Measurements from ENCODE around the gene HDLBP. TPM values are rescaled to one million over a fixed set of nuclear protein-coding genes. Genes with fewer than 3 reads are reported as not detected.

The HDLBP gene
- total RNA-seq, 4 donors from 2014 or later = 361 to 651 (median 454) TPM

GRCh38 chr2:241249654-241250053 lies 65.8 kb downstream of the HDLBP start:
- Histone ChIP-seq H3K4me1 (no peaks in the 10 kb centered on the region), H3K36me3 (peaks cover 0 to 99% (median 4%) of the 10 kb centered on the region in 3 donors), H3K9me3 (no peaks in the 10 kb centered on the region), H3K4me3 (no peak overlapping the region), H3K27ac (no peak overlapping the region), H3K27me3 (no peaks in the 10 kb centered on the region)
- TF ChIP-seq POLR2A (IDR thresholded peaks at IDR 0.05) (no peak), CTCF (IDR thresholded peaks at IDR 0.05) (no peak)
- no peak for DNase-seq

- Histone ChIP-seq H3K4me1 (no peaks in the 10 kb centered on the region), H3K27me3 (no peaks in the 10 kb centered on the region), H3K9me3 (no peaks in the 10 kb centered on the region), H3K27ac (no peak overlapping the region), H3K4me3 (no peak overlapping the region), H3K36me3 (peaks cover 0 to 99% (median 4%) of the 10 kb centered on the region in 3 donors)
- DNase-seq = no peak
- TF ChIP-seq CTCF (IDR thresholded peaks at IDR 0.05) (no peak), POLR2A (IDR thresholded peaks at IDR 0.05) (no peak)
Observed at GRCh38 chr2:241248897-241249296, 66.6 kb downstream of the HDLBP start.

GRCh38 chr2:241248289-241248688 lies 67.2 kb downstream of the HDLBP start:
- TF ChIP-seq CTCF (IDR thresholded peaks at IDR 0.05) (no peak), POLR2A (IDR thresholded peaks at IDR 0.05) (no peak)
- Histone ChIP-seq H3K27ac (no peak overlapping the region), H3K9me3 (no peaks in the 10 kb centered on the region), H3K27me3 (no peaks in the 10 kb centered on the region), H3K36me3 (peaks cover 0 to 99% (median 2%) of the 10 kb centered on the region in 3 donors), H3K4me1 (no peaks in the 10 kb centered on the region), H3K4me3 (no peak overlapping the region)
- no peak for DNase-seq

GRCh38 chr2:241244368-241244767 lies 71.1 kb downstream of the HDLBP start:
- no peak for DNase-seq
- TF ChIP-seq POLR2A (IDR thresholded peaks at IDR 0.05) (no peak), CTCF (IDR thresholded peaks at IDR 0.05) (no peak)

GRCh38 chr2:241242306-241242705 lies 73.2 kb downstream of the HDLBP start:
- Histone ChIP-seq H3K4me3 (no peak overlapping the region), H3K27me3 (no peaks in the 10 kb centered on the region), H3K4me1 (no peaks in the 10 kb centered on the region), H3K9me3 (no peaks in the 10 kb centered on the region), H3K36me3 (peaks cover 0 to 98% (median 2%) of the 10 kb centered on the region in 3 donors), H3K27ac (no peak overlapping the region)
- DNase-seq = no peak
- TF ChIP-seq CTCF (IDR thresholded peaks at IDR 0.05) (no peak), POLR2A (IDR thresholded peaks at IDR 0.05) (no peak)

More at GRCh38 chr2:241244368-241244767, 71.1 kb downstream of the HDLBP start:
- no peak overlapping the region for H3K27ac ChIP-seq
- H3K4me3 ChIP-seq = no peak overlapping the region
- no peaks in the 10 kb centered on the region for H3K4me1 ChIP-seq
- peaks cover 0 to 98% (median 2%) of the 10 kb centered on the region in 3 donors for H3K36me3 ChIP-seq
- no peaks in the 10 kb centered on the region for H3K27me3 ChIP-seq
- H3K9me3 ChIP-seq = no peaks in the 10 kb centered on the region

GRCh38 chr2:241241669-241242068 lies 73.8 kb downstream of the HDLBP start:
- no peak for TF ChIP-seq POLR2A (IDR thresholded peaks at IDR 0.05)
- no peak for TF ChIP-seq CTCF (IDR thresholded peaks at IDR 0.05)
- Histone ChIP-seq H3K4me1 (no peaks in the 10 kb centered on the region), H3K9me3 (no peaks in the 10 kb centered on the region), H3K27me3 (no peaks in the 10 kb centered on the region), H3K27ac (no peak overlapping the region), H3K4me3 (no peak overlapping the region), H3K36me3 (peaks cover 0 to 98% (median 2%) of the 10 kb centered on the region in 3 donors)
- no peak for DNase-seq

All from Peyer's patch (tissue), 4 donors.